AG04449 (cell line): ENCODE data around the gene ZBED1.
A peak's percentile ranks its signal among the peaks of the same experiment; 100 is the strongest.

ENCODE experiments used
- CTCF ChIA-PET: fragments of 350-600 bp; formaldehyde crosslinking; extraction: SDS; loops from one replicate; lab custom pipeline; 2021; ENCODE audit warnings: antibody characterized with exemption; lab: Yijun Ruan, JAX
- POLR2A ChIA-PET: fragments of 400-600, 350-600 bp; formaldehyde crosslinking; extraction: SDS; loops from one replicate; lab custom pipeline; 2020; ENCODE audit warnings: antibody characterized with exemption, inconsistent platforms; lab: Yijun Ruan, JAX
- DNase-seq: peaks from one replicate; pipeline ENCODE4 v3.0.0-alpha.2; 2010; ENCODE audit warnings: low read depth, low spot score
- H3K4me3 ChIP-seq: 2 replicates; pipeline ENCODE4 v1.5.1; 2011; ENCODE audit warnings: low read depth, mild to moderate bottlenecking, control low read depth, low read length
- TF ChIP-seq, protein P1 (sequence below): IDR thresholded peaks from one replicate; pipeline ENCODE4 v1.5.1; 2011; ENCODE audit warnings: mild to moderate bottlenecking, moderate library complexity, low read length, control low read depth, inconsistent platforms; ENCODE audit not compliant: insufficient read depth; ENCODE audit errors: missing control alignments

Gene ZBED1

DNA sequence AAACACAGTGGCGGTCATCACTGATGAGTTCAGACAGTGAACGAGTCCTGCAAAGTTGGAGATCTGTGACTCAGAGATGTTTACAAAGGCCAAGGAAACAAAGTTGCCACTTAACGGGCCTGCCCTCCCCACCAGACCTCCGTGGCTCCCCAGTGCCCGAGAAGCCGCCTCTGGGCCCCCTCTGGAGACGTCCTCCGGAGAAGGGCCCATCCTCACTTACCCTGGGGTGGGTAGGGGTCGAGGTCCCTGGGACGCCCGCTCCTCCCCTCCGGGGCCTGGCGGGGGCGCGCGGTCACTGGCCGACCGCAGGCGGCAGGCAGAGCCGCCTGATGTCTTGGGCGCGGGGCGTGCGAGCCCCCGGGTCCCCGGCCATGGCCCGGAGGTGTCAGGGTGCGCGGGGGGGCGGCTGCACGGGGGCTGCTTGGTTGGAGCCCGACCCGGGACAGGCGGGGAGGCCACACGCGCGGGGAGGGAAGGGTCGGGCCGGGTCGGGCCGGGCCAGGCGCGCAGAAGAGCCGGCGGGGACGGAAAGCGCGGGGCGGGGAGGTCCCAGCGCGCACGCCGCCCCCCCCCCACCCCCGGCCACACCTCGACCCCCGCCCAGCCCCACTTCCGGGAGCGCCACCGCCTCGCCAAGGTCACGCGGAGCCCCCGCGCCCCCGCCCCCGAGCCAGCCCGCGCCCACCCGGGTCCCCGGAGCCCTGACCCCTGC, 529 bp downstream of the ZBED1 start:
- CTCF ChIA-PET = no interaction called here
- TF ChIP-seq, protein P1, sequence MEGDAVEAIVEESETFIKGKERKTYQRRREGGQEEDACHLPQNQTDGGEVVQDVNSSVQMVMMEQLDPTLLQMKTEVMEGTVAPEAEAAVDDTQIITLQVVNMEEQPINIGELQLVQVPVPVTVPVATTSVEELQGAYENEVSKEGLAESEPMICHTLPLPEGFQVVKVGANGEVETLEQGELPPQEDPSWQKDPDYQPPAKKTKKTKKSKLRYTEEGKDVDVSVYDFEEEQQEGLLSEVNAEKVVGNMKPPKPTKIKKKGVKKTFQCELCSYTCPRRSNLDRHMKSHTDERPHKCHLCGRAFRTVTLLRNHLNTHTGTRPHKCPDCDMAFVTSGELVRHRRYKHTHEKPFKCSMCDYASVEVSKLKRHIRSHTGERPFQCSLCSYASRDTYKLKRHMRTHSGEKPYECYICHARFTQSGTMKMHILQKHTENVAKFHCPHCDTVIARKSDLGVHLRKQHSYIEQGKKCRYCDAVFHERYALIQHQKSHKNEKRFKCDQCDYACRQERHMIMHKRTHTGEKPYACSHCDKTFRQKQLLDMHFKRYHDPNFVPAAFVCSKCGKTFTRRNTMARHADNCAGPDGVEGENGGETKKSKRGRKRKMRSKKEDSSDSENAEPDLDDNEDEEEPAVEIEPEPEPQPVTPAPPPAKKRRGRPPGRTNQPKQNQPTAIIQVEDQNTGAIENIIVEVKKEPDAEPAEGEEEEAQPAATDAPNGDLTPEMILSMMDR = peak; percentile 7
- POLR2A ChIA-PET = no interaction called here
- DNase-seq = no peak
- peak overlapping the region; percentile 76 for H3K4me3 ChIP-seq

GRCh38 chrX:2499507-2499906, 1.3 kb downstream of the ZBED1 start:
- TF ChIP-seq, protein P1 = no peak
- H3K4me3 ChIP-seq = peak overlapping the region; percentile 76
- ChIA-PET POLR2A (no interaction called here), CTCF (no interaction called here)
- DNase-seq = no peak

GRCh38 chrX:2498781-2499302, 1.9 kb downstream of the ZBED1 start:
- POLR2A ChIA-PET = no interaction called here
- TF ChIP-seq, protein P1 = no peak
- CTCF ChIA-PET = no interaction called here
- H3K4me3 ChIP-seq = peak overlapping the region; percentile 43
- DNase-seq = no peak

GRCh38 chrX:2497961-2498780, 2.6 kb downstream of the ZBED1 start:
- ChIA-PET POLR2A (no interaction called here), CTCF (no interaction called here)
- H3K4me3 ChIP-seq = peak overlapping the region; percentile 43
- TF ChIP-seq, protein P1 = no peak
- no peak for DNase-seq

- TF ChIP-seq, protein P1 = no peak
- no peak overlapping the region for H3K4me3 ChIP-seq
- ChIA-PET CTCF (no interaction called here), POLR2A (no interaction called here)
- no peak for DNase-seq
These were observed 5.2 kb downstream of the ZBED1 start for GRCh38 chrX:2495595-2495994.
